Suprapubic skin (tissue), 3 donors: ENCODE measurements around the gene ATP5MC3.

Experiments used
- CTCF ChIP-seq, 2 donors: fragments of 200-600 bp in 1 of 2; fragments of 450-650 bp in 1 of 2; sonication (generic) in 1 of 2; IDR thresholded peaks; one replicate each; pipeline ENCODE4 v1.5.1; 2016 to 2019; ENCODE audit warnings: antibody characterized with exemption in 2 of 2, mild to moderate bottlenecking in 1 of 2, moderate library complexity in 1 of 2
- POLR2A ChIP-seq, 2 donors: fragments of 450-650 bp; IDR thresholded peaks; one replicate each; pipeline ENCODE4 v1.6.1; 2017; ENCODE audit warnings: antibody characterized with exemption in 2 of 2, mild to moderate bottlenecking in 2 of 2, moderate library complexity in 2 of 2

GRCh38 chr2:175207741-175208438, 26.4 kb upstream of the ATP5MC3 start:
- TF ChIP-seq CTCF (IDR thresholded peaks at IDR 0.05) = no peak
- no peak for TF ChIP-seq POLR2A (IDR thresholded peaks at IDR 0.05)
